DOHH2 (cell line): ENCODE results near the gene CAMTA1.

Experiments used
- H3F3A ChIP-seq: fragments of 200-600 bp; sonication (generic), shearing (Covaris generic); 2 replicates; pipeline ENCODE4 v1.6.0; 2016; ENCODE audit warnings: antibody characterized with exemption, mild to moderate bottlenecking; ENCODE audit not compliant: control insufficient read depth, insufficient read depth
- H3K27ac ChIP-seq: fragments of 200-600 bp; sonication (generic); 2 replicates; pipeline ENCODE4 v1.5.1; 2014; ENCODE audit warnings: low read depth, mild to moderate bottlenecking, low read length, moderate library complexity
- H3K27me3 ChIP-seq: fragments of 200-600 bp; sonication (generic); 2 replicates; pipeline ENCODE4 v1.6.1; 2014; ENCODE audit warnings: mild to moderate bottlenecking, low read length, mixed read lengths; ENCODE audit not compliant: control insufficient read depth
- H3K36me3 ChIP-seq: fragments of 200-600 bp; sonication (generic); 2 replicates; pipeline ENCODE4 v1.6.1; 2014; ENCODE audit warnings: mild to moderate bottlenecking, low read length, moderate library complexity, mixed read lengths; ENCODE audit not compliant: control insufficient read depth
- H3K4me1 ChIP-seq: fragments of 200-600 bp; sonication (generic); 2 replicates; pipeline ENCODE4 v1.6.1; 2014; ENCODE audit warnings: mild to moderate bottlenecking, low read length, mixed read lengths; ENCODE audit not compliant: control insufficient read depth
- H3K4me2 ChIP-seq: fragments of 200-600 bp; sonication (generic); 2 replicates; pipeline ENCODE4 v1.6.0; 2014; ENCODE audit warnings: mild to moderate bottlenecking, low read length, moderate library complexity
- H3K4me3 ChIP-seq: fragments of 200-600 bp; sonication (generic); 2 replicates; pipeline ENCODE4 v1.5.1; 2014; ENCODE audit warnings: mild to moderate bottlenecking, low read length, mixed read lengths
- H3K79me2 ChIP-seq: fragments of 200-600 bp; sonication (generic); 2 replicates; pipeline ENCODE4 v1.6.1; 2014; ENCODE audit warnings: mild to moderate bottlenecking, low read length, mixed read lengths; ENCODE audit not compliant: control insufficient read depth
- H3K9me2 ChIP-seq: fragments of 200-600 bp; sonication (generic); replicated peaks from 2 replicates; pipeline ENCODE4 v1.6.1; 2014; ENCODE audit warnings: mild to moderate bottlenecking, low read length, mixed read lengths; ENCODE audit not compliant: control insufficient read depth
- H3K9me3 ChIP-seq: fragments of 200-600 bp; sonication (generic); 2 replicates; pipeline ENCODE4 v1.6.1; 2014; ENCODE audit warnings: antibody characterized with exemption, low read length, mixed read lengths; ENCODE audit not compliant: control insufficient read depth, insufficient read depth
- H4K20me1 ChIP-seq: fragments of 200-600 bp; sonication (generic); 2 replicates; pipeline ENCODE4 v1.6.0; 2014; ENCODE audit warnings: low read depth, mild to moderate bottlenecking, antibody characterized with exemption, low read length, moderate library complexity; ENCODE audit not compliant: control insufficient read depth, insufficient read depth
- EZH2phosphoT487 ChIP-seq: fragments of 200-600 bp; sonication (generic); IDR thresholded peaks from 2 replicates; pipeline ENCODE4 v1.6.1; 2017; ENCODE audit warnings: borderline replicate concordance, mild to moderate bottlenecking, antibody characterized with exemption, low read length, moderate library complexity, mixed read lengths
- TF ChIP-seq, protein P1 (sequence below): fragments of 200-600 bp; sonication (generic); IDR thresholded peaks from one replicate; pipeline ENCODE4 v1.5.1; 2014; ENCODE audit warnings: antibody characterized with exemption, mild to moderate bottlenecking, low read depth, low read length; ENCODE audit not compliant: poor library complexity, severe bottlenecking

The CAMTA1 gene

DNA sequence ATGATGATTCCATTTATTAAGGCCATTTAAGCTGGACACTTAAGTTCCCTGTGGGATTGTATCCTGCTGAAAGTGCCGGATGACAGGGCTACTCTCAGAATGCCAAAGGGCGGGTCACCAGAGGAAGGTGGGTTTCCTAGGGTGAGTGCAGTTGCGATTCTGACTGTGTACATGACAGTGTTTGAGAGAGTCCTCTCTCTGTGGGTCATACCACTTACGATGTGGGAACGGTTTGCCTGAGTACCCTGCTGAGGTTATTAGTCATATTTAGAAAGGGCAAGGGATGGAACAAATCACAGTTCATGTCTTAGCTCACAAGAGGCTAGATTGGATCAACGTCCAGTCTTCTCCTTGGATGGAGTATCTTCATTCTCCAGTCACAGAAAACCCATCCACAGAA lies 461.9 kb downstream of the CAMTA1 start:
- no peaks in the 10 kb centered on the region for H3K4me1 ChIP-seq
- H3K27me3 ChIP-seq: no peaks in the 10 kb centered on the region
- H3K36me3 ChIP-seq: no peaks in the 10 kb centered on the region
- no peak overlapping the region for H3K27ac ChIP-seq
- H3K4me2 ChIP-seq: no peak overlapping the region
- no peaks in the 10 kb centered on the region for H3F3A ChIP-seq
- no peaks in the 10 kb centered on the region for H3K79me2 ChIP-seq
- TF ChIP-seq EZH2phosphoT487: no peak
- TF ChIP-seq, protein P1, sequence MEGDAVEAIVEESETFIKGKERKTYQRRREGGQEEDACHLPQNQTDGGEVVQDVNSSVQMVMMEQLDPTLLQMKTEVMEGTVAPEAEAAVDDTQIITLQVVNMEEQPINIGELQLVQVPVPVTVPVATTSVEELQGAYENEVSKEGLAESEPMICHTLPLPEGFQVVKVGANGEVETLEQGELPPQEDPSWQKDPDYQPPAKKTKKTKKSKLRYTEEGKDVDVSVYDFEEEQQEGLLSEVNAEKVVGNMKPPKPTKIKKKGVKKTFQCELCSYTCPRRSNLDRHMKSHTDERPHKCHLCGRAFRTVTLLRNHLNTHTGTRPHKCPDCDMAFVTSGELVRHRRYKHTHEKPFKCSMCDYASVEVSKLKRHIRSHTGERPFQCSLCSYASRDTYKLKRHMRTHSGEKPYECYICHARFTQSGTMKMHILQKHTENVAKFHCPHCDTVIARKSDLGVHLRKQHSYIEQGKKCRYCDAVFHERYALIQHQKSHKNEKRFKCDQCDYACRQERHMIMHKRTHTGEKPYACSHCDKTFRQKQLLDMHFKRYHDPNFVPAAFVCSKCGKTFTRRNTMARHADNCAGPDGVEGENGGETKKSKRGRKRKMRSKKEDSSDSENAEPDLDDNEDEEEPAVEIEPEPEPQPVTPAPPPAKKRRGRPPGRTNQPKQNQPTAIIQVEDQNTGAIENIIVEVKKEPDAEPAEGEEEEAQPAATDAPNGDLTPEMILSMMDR: no peak
- H3K4me3 ChIP-seq: no peak overlapping the region
- H3K9me3 ChIP-seq: no peaks in the 10 kb centered on the region
- H3K9me2 ChIP-seq: no peaks in the 10 kb centered on the region
- no peaks in the 10 kb centered on the region for H4K20me1 ChIP-seq

GRCh38 chr1:7247791-7248548 lies 462.7 kb downstream of the CAMTA1 start:
- Histone ChIP-seq H3K27me3 (no peaks in the 10 kb centered on the region), H3K27ac (no peak overlapping the region), H3K79me2 (no peaks in the 10 kb centered on the region)

GRCh38 chr1:7248549-7249199 lies 463.4 kb downstream of the CAMTA1 start:
- H3K9me2 ChIP-seq: no peaks in the 10 kb centered on the region
- H3K79me2 ChIP-seq: no peaks in the 10 kb centered on the region
- TF ChIP-seq, protein P1: no peak
- no peak for TF ChIP-seq EZH2phosphoT487
- H3K4me2 ChIP-seq: no peak overlapping the region
- no peaks in the 10 kb centered on the region for H3K36me3 ChIP-seq
- no peaks in the 10 kb centered on the region for H3K27me3 ChIP-seq
- no peak overlapping the region for H3K27ac ChIP-seq
- H3F3A ChIP-seq: no peaks in the 10 kb centered on the region
- H4K20me1 ChIP-seq: no peaks in the 10 kb centered on the region
- H3K9me3 ChIP-seq: no peaks in the 10 kb centered on the region
- no peak overlapping the region for H3K4me3 ChIP-seq
- no peaks in the 10 kb centered on the region for H3K4me1 ChIP-seq

More at GRCh38 chr1:7247791-7248548, 462.7 kb downstream of the CAMTA1 start:
- no peaks in the 10 kb centered on the region for H4K20me1 ChIP-seq
- no peaks in the 10 kb centered on the region for H3K4me1 ChIP-seq
- TF ChIP-seq, protein P1: no peak
- no peaks in the 10 kb centered on the region for H3K9me3 ChIP-seq
- no peak overlapping the region for H3K4me2 ChIP-seq
- H3F3A ChIP-seq: no peaks in the 10 kb centered on the region
- H3K4me3 ChIP-seq: no peak overlapping the region
- no peaks in the 10 kb centered on the region for H3K36me3 ChIP-seq
- H3K9me2 ChIP-seq: no peaks in the 10 kb centered on the region
